HG03159 (cell line): ENCODE measurements around the gene WHAMM.

Source experiments
- ATAC-seq: cut with Tn5 transposase; IDR thresholded peaks from one replicate; pipeline ENCODE4 v1.9.1; 2021; ENCODE audit warnings: mild to moderate bottlenecking, moderate library complexity; ENCODE audit not compliant: unreplicated experiment

Gene WHAMM

GRCh38 chr15:82835391-82835917 lies 26.0 kb downstream of the WHAMM start:
- no peak for ATAC-seq

- ATAC-seq = no peak
Observed at GRCh38 chr15:82838096-82838735, 28.8 kb downstream of the WHAMM start.

- ATAC-seq = no peak
Observed at GRCh38 chr15:82839136-82839535, 29.7 kb downstream of the WHAMM start.

- ATAC-seq = no peak
Observed at GRCh38 chr15:82840166-82840565, 30.7 kb downstream of the WHAMM start.

GRCh38 chr15:82843566-82843965 lies 34.1 kb downstream of the WHAMM start:
- no peak for ATAC-seq

- no peak for ATAC-seq
Observed at GRCh38 chr15:82845686-82846085, 36.3 kb downstream of the WHAMM start.

GRCh38 chr15:82846621-82847020 lies 37.2 kb downstream of the WHAMM start:
- no peak for ATAC-seq

- ATAC-seq = no peak
Observed at GRCh38 chr15:82847703-82848102, 38.3 kb downstream of the WHAMM start.

- ATAC-seq = no peak
Observed at GRCh38 chr15:82848241-82848993, 39.0 kb downstream of the WHAMM start.

- ATAC-seq = no peak
Observed at GRCh38 chr15:82849556-82850512, 40.4 kb downstream of the WHAMM start.

GRCh38 chr15:82850731-82851130 lies 41.3 kb downstream of the WHAMM start:
- ATAC-seq = no peak

- no peak for ATAC-seq
Observed at GRCh38 chr15:82851306-82851850, 42.0 kb downstream of the WHAMM start.

GRCh38 chr15:82851981-82852511 lies 42.6 kb downstream of the WHAMM start:
- ATAC-seq = no peak

GRCh38 chr15:82852941-82853561 lies 43.6 kb downstream of the WHAMM start:
- ATAC-seq = no peak

GRCh38 chr15:82854554-82854953 lies 45.1 kb downstream of the WHAMM start:
- ATAC-seq = no peak

- ATAC-seq = no peak
Observed at GRCh38 chr15:82855286-82856100, 46.1 kb downstream of the WHAMM start.

GRCh38 chr15:82856397-82857170 lies 47.2 kb downstream of the WHAMM start:
- no peak for ATAC-seq

GRCh38 chr15:82858932-82859331 lies 49.5 kb downstream of the WHAMM start:
- ATAC-seq = no peak

- no peak for ATAC-seq
Observed at GRCh38 chr15:82862886-82863285, 53.5 kb downstream of the WHAMM start.
